ENCODE data around the gene TNS1. TPM values are rescaled to one million over a fixed set of nuclear protein-coding genes. Genes with fewer than 3 reads are reported as not detected.

The TNS1 gene
- total RNA-seq, 1 donor from 2014 or later: 1,334 TPM

GRCh38 chr2:218043100-218043499 is 40.3 kb upstream of the TNS1 start:
- intact Hi-C loops (cut with DNase I): no loop called here
- no peaks in the 10 kb centered on the region for H3K4me1 ChIP-seq
- H3K9me3 ChIP-seq: no peaks in the 10 kb centered on the region
- peak in 1 of 2 donors; percentile 21 for DNase-seq (ENCODE audit: low spot score in 2 of 2)
- H3K36me3 ChIP-seq: no peaks in the 10 kb centered on the region
- no peak for TF ChIP-seq CTCF (IDR thresholded peaks at IDR 0.05)
- H3K4me3 ChIP-seq: no peak overlapping the region
- H3K27me3 ChIP-seq: no peaks in the 10 kb centered on the region
- H3K27ac ChIP-seq: no peak overlapping the region

- DNase-seq (ENCODE audit: low spot score in 2 of 2): no peak
- no peak for TF ChIP-seq CTCF (IDR thresholded peaks at IDR 0.05)
- Histone ChIP-seq H3K4me1 (no peaks in the 10 kb centered on the region), H3K27ac (no peak overlapping the region), H3K4me3 (no peak overlapping the region), H3K36me3 (no peaks in the 10 kb centered on the region), H3K9me3 (no peaks in the 10 kb centered on the region), H3K27me3 (no peaks in the 10 kb centered on the region)
- intact Hi-C loops (cut with DNase I): no loop called here
Observed at GRCh38 chr2:218041302-218042168, 38.7 kb upstream of the TNS1 start.

- no peaks in the 10 kb centered on the region for H3K4me1 ChIP-seq
- H3K9me3 ChIP-seq: no peaks in the 10 kb centered on the region
- H3K4me3 ChIP-seq: no peak overlapping the region
- H3K27ac ChIP-seq: no peak overlapping the region
- TF ChIP-seq CTCF (IDR thresholded peaks at IDR 0.05): no peak
- no peaks in the 10 kb centered on the region for H3K36me3 ChIP-seq
- intact Hi-C loops (cut with DNase I): no loop called here
- DNase-seq (ENCODE audit: low spot score in 2 of 2): no peak
- no peaks in the 10 kb centered on the region for H3K27me3 ChIP-seq
Observed at GRCh38 chr2:218040883-218041282, 38.1 kb upstream of the TNS1 start.

GRCh38 chr2:218039171-218039570 is 36.4 kb upstream of the TNS1 start:
- Histone ChIP-seq H3K4me1 (peaks cover 0 to 4% of the 10 kb centered on the region in 2 donors), H3K27ac (no peak overlapping the region), H3K36me3 (no peaks in the 10 kb centered on the region), H3K27me3 (no peaks in the 10 kb centered on the region), H3K4me3 (no peak overlapping the region), H3K9me3 (no peaks in the 10 kb centered on the region)
- TF ChIP-seq CTCF (IDR thresholded peaks at IDR 0.05): no peak
- DNase-seq (ENCODE audit: low spot score in 2 of 2): no peak
- intact Hi-C loops (cut with DNase I): no loop called here

- H3K9me3 ChIP-seq: no peaks in the 10 kb centered on the region
- peaks cover 0 to 14% of the 10 kb centered on the region in 2 donors for H3K4me1 ChIP-seq
- H3K27me3 ChIP-seq: no peaks in the 10 kb centered on the region
- H3K36me3 ChIP-seq: no peaks in the 10 kb centered on the region
- intact Hi-C loops (cut with DNase I): no loop called here
- TF ChIP-seq CTCF (IDR thresholded peaks at IDR 0.05): no peak
- no peak for DNase-seq (ENCODE audit: low spot score in 2 of 2)
- H3K4me3 ChIP-seq: no peak overlapping the region
- H3K27ac ChIP-seq: no peak overlapping the region
Observed at GRCh38 chr2:218036371-218036770, 33.6 kb upstream of the TNS1 start.

Data from ascending aorta (tissue), 2 donors.